Amygdala (tissue), 56 donors: ENCODE measurements around the gene ASCC2.
"Not testable (repeated sequence)": the region's sequence is repeated elsewhere in the genome, so short reads cannot be mapped to it uniquely, and the experiment has no call there.

Experiments used
- DNase-seq, 56 donors: peaks; one replicate each; lab custom pipeline; 2025; lab: John Stamatoyannopoulos, UW

Gene ASCC2

GRCh38 chr22:29765905-29766631, 72.0 kb downstream of the ASCC2 start:
- peak in 1 of 56 donors; percentile 50 for DNase-seq

GRCh38 chr22:29762263-29762662, 75.8 kb downstream of the ASCC2 start:
- DNase-seq = no peak

- no peak for DNase-seq
Measured at GRCh38 chr22:29758959-29759358, 79.1 kb downstream of the ASCC2 start.

GRCh38 chr22:29758068-29758622, 79.9 kb downstream of the ASCC2 start:
- no peak for DNase-seq

- no peak for DNase-seq
Measured at GRCh38 chr22:29757096-29757495, 81.0 kb downstream of the ASCC2 start.

- no peak for DNase-seq
Measured at GRCh38 chr22:29756341-29756740, 81.7 kb downstream of the ASCC2 start.

- DNase-seq = no peak
Measured at GRCh38 chr22:29755889-29756288, 82.2 kb downstream of the ASCC2 start.

GRCh38 chr22:29754658-29755395, 83.2 kb downstream of the ASCC2 start:
- DNase-seq = not testable (repeated sequence)

GRCh38 chr22:29753808-29754657, 84.0 kb downstream of the ASCC2 start:
- DNase-seq = no peak

- no peak for DNase-seq
Measured at GRCh38 chr22:29751669-29752068, 86.4 kb downstream of the ASCC2 start.

GRCh38 chr22:29750559-29751538, 87.2 kb downstream of the ASCC2 start:
- DNase-seq = no peak

GRCh38 chr22:29750029-29750428, 88.0 kb downstream of the ASCC2 start:
- no peak for DNase-seq

- no peak for DNase-seq
Measured at GRCh38 chr22:29748248-29748893, 89.7 kb downstream of the ASCC2 start.

- DNase-seq = no peak
Measured at GRCh38 chr22:29747832-29748231, 90.2 kb downstream of the ASCC2 start.

- peak in 10 of 56 donors; percentile 6 to 18 (median 11) for DNase-seq
Measured at GRCh38 chr22:29744902-29745301, 93.2 kb downstream of the ASCC2 start.

GRCh38 chr22:29742326-29742725, 95.7 kb downstream of the ASCC2 start:
- DNase-seq = no peak

- DNase-seq = no peak
Measured at GRCh38 chr22:29741926-29742325, 96.1 kb downstream of the ASCC2 start.

GRCh38 chr22:29740216-29740615, 97.9 kb downstream of the ASCC2 start:
- no peak for DNase-seq

GRCh38 chr22:29739346-29739875, 98.7 kb downstream of the ASCC2 start:
- DNase-seq = no peak
